Activated CD4-positive, alpha-beta T cell treated with anti-CD3 and anti-CD28 coated beads, Interleukin-10, Interleukin-2, amounts not matched to agents 100 ng/mL and 50 ng/mL, durations not matched to agents 16 hours and 8 hours (primary cell): Measurements from ENCODE around the gene DNASE1L2.
A peak's percentile ranks its signal among the peaks of the same experiment; 100 is the strongest.
"Not testable (repeated sequence)": the region's sequence is repeated elsewhere in the genome, so short reads cannot be mapped to it uniquely, and the experiment has no call there.

Source experiments
- DNase-seq: peaks from one replicate; pipeline ENCODE4 v3.0.0-alpha.2; 2020

The DNASE1L2 gene, protein sequence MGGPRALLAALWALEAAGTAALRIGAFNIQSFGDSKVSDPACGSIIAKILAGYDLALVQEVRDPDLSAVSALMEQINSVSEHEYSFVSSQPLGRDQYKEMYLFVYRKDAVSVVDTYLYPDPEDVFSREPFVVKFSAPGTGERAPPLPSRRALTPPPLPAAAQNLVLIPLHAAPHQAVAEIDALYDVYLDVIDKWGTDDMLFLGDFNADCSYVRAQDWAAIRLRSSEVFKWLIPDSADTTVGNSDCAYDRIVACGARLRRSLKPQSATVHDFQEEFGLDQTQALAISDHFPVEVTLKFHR

GRCh38 chr16:2236337-2237101 lies at the start of gene DNASE1L2:
TSS of gene DNASE1L2 (plus strand) at chr16:2236444. CDS start at chr16:2236817, 373 bp downstream.
- no peak for DNase-seq

- DNase-seq: no peak
Measured at GRCh38 chr16:2186505-2186904, 49.7 kb upstream of the DNASE1L2 start.

GRCh38 chr16:2187212-2187611 lies 49.0 kb upstream of the DNASE1L2 start:
- DNase-seq: no peak

DNA sequence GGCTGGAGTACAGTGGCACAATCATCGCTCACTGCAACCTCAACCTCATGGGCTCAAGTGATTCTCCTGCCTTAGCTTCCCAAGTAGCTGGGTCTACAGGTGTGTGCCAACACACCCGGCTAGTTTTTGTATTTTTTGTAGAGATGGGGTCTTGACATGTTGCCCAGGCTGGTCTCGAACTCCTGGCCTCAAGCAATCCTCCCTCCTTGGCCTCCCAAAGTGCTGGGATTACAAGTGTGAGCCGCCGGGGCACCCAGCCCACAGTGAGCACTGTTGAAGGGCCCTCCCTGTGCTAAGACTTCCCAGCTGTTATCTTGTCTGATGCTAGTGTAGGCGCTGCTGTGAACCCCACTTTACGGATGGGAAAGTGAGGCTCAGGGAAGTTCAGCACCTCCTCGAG lies 47.8 kb upstream of the DNASE1L2 start:
- no peak for DNase-seq

GRCh38 chr16:2189252-2189893 lies 46.9 kb upstream of the DNASE1L2 start:
- DNase-seq: no peak

DNA sequence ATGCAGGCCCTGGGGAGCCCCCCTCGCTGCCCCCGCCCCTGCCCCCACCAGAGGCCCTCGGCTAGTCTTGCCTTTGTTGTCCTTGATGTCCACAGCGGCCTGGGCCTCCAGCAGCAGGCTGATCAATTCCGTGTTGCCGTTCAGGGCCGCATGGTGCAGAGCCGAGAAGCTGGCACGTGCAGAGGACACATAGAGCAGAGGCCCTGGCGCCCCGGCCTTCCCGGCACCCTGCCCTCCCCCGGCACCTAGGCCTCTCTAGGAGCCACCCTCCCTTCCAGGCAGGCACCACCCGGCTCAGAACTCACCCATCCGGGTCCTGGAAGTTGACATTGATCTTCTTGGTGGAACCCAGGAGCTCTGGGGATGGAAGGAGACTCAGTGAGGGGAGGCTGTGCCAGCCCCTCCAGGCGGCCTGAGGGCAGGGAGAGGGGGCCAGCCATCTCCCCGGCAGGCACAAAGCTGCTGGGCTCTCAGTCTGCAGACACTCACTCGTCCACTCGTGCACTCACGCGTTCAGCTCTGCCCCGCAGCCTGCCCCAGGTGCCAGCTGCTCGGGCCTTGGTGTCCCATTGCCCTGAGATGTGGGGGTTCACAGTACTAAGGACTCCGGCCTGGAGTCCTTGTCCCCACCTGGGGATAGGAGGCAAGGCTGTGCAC lies 46.1 kb upstream of the DNASE1L2 start:
- no peak for DNase-seq

GRCh38 chr16:2190659-2191445 lies 45.4 kb upstream of the DNASE1L2 start:
- no peak for DNase-seq

- DNase-seq: no peak
Measured at GRCh38 chr16:2191446-2191706, 44.9 kb upstream of the DNASE1L2 start.

GRCh38 chr16:2194166-2194834 lies 41.9 kb upstream of the DNASE1L2 start:
- no peak for DNase-seq

DNA sequence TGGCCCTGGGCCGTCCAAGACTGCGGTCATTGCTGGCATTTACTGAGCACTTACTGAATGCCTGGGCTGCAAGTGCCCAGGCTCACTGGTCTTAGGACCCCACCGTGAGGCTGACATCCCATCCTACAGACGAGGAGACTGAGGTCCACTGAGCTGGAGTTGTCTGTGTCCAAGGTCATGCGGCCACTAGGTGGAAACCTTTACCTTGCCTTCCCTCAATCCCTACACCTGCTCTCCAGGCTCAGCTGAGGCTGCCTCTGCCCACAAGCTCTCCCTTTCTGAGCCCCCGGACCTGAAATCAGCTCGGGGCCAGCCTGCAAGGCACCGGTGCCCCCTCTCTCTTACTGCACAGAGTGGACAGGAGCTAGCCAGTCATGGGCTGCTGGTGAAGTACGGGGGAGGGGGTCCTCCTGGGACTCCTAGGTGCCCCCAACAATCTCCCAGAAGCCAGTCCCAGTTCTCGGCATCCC lies 41.4 kb upstream of the DNASE1L2 start:
- DNase-seq: peak; percentile 56

DNA sequence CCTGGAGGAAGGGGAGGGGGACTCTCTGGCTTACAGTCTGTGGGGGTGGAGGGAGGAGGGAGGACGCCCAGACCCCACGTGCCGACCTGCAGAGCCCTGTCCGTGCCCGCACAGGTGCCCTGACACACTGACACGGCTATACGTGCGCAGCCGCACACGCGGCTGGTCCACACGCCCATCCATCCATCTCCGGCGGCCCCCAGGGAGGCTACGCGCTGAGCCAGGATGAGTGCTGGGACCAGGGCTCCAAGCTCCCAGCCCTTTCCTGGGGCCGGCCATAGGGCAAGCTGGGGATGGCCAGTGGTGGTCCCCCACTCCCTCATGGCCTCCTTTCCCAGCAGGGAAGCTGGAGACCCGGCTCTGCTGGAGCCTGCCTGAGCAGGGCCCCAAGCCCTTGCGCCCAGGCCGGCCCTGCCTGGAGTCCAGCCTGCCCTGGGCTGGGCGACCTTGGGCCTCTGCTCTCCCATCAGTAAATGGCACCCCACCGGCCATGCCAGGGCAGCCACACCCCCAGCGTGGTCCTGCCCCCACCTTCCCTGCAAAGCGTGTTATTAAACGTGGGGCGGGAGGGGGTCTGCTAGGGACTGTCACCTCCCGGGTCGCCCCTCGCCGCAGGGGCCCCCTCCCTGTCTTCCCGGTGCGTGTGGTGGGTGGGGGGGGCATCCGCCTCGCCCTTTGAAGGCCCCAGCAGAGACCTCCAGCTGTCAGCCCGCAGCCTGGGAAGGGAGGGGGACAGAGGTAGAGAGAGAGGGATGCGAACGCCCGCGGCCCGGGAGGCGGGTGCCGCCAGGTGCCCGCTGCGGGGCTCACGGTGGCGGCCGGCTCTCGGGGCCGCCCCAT lies 40.7 kb upstream of the DNASE1L2 start:
- DNase-seq: no peak

- no peak for DNase-seq
Measured at GRCh38 chr16:2196162-2196980, 39.9 kb upstream of the DNASE1L2 start, which contains the start of gene CASKIN1. TSS of gene CASKIN1 (minus strand) at chr16:2196605. CDS start at chr16:2196432, 173 bp downstream.

GRCh38 chr16:2196981-2197511 lies 39.2 kb upstream of the DNASE1L2 start:
- DNase-seq: no peak

- DNase-seq: no peak
Measured at GRCh38 chr16:2197765-2198164, 38.5 kb upstream of the DNASE1L2 start.

GRCh38 chr16:2198283-2198682 lies 38.0 kb upstream of the DNASE1L2 start:
- no peak for DNase-seq

GRCh38 chr16:2199095-2199494 lies 37.1 kb upstream of the DNASE1L2 start:
- no peak for DNase-seq

- no peak for DNase-seq
Measured at GRCh38 chr16:2199621-2200139, 36.6 kb upstream of the DNASE1L2 start.

GRCh38 chr16:2200313-2200712 lies 35.9 kb upstream of the DNASE1L2 start:
- DNase-seq: no peak

DNA sequence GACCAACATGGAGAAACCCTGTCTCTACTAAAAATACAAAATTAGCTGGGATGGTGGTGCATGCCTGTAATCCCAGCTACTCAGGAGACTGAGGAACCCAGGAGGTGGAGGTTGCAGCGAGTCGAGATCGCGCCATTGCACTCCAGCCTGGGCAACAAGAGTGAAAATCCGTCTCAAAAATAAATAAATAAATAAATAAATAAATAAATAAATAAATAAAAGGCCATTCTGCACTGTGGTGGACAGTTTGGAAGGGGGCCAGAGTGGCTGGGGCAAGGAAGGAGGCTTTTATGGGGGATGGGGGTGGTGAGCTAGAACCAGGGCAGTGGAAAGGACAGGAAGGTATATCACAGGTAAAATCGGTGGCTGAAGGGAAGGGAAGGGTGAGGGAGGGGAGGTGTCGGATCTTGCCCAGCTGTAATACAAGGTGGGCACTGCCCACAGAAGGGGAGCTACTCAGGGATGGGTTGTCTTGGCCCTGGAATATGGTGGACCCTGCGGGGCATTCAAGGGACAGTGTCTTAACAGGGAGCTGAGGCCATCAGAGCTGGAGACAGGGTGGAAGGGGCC lies 33.0 kb upstream of the DNASE1L2 start:
- DNase-seq: not testable (repeated sequence)
